Cortex of kidney (tissue), 1 donor: ENCODE results near the gene TUBAL3.
"Not testable (repeated sequence)": the region's sequence is repeated elsewhere in the genome, so short reads cannot be mapped to it uniquely, and the experiment has no call there.

Source experiments
- DNase-seq: peaks from one replicate; lab custom pipeline; 2025; lab: John Stamatoyannopoulos, UW

TUBAL3 gene

DNA sequence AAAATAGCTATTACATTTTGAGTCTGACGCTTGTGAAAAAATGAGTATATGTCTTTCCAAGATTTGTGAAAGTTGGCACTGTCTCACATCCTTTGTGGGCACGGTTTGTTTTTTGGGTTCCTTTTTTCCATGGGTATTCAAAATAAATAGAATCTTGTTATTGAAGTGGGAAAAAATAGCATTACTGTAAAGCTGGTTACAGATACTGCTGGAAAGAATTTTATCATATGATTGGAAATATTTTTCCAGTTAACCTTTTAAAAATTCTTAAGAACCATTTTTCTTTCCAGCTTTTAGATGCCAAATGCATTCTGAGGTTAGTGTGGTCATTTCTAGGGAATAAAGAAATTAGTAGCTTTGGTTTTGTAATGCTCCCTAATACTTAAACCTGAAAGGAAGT is 19.1 kb upstream of the TUBAL3 start:
- DNase-seq, result no peak

DNA sequence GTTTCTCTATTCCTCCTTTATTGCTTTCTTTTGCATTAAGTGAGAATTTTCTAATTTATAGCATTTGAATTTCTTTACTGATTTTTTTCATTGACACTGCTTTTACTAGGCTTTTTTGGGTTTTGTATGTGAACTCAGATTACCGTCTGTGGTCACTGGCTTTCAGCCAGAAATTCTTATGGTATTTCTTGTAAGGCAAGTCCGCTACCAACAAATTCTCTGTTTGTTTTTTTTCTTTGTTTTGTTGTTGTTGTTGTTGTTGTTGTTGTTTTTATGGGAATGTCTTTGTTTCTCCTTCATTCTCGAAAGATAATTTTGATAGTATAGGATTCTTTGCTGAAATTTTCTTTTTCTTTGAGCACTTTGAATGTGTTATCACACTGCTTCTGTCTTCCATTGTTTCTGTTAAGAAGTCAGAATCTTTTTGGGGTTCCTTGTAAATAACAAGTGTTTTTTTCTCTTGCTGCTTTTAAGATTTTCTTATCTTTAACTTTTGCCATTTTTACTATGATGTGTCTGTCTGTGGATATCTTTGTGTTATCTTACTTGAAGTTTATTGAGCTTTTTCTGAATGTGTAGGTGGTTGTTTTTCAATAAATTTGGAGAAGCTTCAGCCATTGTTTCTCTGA is 15.0 kb upstream of the TUBAL3 start:
- DNase-seq, result no peak

- DNase-seq, result no peak
Observed at GRCh38 chr10:5418584-5418983, 14.0 kb upstream of the TUBAL3 start.

DNA sequence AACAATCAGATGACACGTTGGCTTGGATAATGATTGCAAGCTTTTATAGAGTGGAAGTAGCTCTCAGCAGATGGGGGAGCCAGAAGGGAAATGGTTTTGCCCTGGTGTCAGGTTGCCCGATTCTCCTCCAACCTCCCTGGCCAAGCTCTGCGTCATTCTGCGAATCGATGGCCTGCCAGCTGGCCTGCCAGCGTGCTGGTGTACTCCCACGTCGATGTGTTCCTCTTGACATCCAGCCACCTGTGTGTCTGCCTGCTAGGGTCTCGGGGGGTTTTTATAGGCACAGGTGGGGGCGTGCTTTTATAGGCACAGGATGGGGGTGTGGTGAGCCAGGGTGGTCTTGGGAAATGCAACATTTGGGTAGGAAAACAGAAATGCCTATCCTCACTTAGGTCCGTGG is 12.4 kb upstream of the TUBAL3 start:
- no peak for DNase-seq

- DNase-seq, result no peak
Observed at GRCh38 chr10:5413012-5413938, 8.6 kb upstream of the TUBAL3 start.

DNA sequence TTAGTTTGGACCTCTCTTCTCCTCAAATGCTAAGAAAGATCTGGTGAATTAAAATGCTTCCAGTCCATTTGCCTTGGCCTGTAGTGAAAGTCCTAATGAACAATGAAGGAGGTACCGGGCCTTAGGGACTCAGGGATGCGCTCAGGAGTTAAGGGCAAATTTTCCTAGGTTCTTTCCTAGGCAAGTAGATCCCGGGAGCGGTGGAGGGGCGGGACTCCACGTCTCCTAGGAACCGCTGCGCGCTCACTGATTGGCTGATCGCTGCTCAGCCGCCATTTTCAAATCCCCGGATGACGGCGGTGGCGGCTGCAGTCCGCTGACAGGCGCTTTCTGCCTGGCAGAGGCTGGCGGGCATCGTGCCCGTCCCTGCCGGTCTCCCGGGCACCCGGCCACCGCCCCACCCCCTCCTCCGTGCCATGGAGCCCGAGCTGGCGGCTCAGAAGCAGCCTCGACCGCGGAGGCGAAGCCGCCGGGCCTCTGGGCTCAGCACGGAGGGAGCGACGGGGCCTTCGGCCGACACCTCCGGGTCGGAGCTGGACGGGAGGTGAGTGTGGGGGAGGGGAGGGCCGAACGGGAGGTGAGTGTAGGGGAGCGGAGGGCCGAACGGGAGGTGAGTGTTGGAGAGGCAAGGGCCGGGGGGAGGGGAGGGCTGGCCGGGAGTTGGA is 7.8 kb upstream of the TUBAL3 start, which contains the start of gene NET1:
NET1 (plus strand) TSS at position 281 of the 665 bp plus-strand sequence; CDS start at position 417, 136 bp downstream.
- DNase-seq, result no peak

DNA sequence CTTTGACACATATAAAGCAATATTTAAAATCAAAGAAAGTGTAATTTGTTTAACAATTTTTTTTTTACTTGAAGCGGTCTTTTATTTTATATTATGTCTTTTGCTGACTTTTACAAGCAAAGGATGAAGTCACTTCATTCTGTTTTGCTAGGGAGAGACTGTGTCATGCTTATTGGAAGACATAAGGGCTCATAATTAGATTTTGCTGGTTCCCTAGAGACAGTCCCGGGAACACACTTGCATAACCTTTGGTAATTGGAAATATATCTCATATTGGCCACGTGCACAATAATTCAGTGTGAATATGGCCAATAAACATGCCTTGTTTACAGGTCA is 7.3 kb upstream of the TUBAL3 start:
- no peak for DNase-seq

GRCh38 chr10:5410787-5411186 is 6.2 kb upstream of the TUBAL3 start:
- not testable (repeated sequence) for DNase-seq

DNA sequence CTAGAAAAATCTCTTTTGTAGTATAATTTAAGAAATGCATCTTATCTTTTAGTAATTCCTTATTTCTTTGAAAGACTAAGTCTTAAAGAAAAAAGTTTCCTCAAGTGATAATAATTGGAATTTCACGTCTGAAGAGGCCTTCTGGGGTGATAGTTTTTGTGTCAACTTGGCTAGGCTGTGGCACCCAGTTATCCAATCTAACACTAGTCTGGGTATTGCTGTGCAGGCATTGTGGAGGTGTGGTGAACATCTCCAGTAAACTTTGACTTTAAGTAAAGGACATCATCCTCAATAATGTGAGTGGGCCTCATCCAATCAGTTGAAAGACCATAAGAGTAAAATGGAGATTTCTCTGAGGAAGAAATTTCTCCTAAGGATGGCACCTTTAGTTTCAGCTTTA is 2.3 kb upstream of the TUBAL3 start:
- no peak for DNase-seq

DNA sequence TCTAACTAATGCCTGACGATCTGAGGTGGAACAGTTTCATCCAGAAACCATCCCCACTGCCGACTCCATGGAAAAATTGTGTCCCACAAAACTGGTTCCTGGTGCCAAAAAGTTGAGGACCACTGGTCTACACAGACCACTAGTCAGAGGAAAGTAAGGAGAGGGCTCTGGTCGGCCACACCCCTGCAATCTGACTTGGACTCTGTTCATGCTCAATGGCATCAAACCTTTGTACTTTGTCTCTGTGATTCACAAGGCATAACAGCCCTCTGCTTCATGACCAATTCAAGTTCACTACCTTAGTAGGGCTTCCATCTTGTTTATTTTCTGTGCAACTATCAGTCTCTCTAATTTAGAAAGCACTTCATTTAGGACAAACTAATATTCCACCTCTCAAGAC is 1.8 kb downstream of the TUBAL3 start:
- DNase-seq, result no peak

- no peak for DNase-seq
Observed at GRCh38 chr10:5400468-5401240, 4.0 kb downstream of the TUBAL3 start.

GRCh38 chr10:5399332-5399731 is 5.3 kb downstream of the TUBAL3 start:
- DNase-seq, result no peak

DNA sequence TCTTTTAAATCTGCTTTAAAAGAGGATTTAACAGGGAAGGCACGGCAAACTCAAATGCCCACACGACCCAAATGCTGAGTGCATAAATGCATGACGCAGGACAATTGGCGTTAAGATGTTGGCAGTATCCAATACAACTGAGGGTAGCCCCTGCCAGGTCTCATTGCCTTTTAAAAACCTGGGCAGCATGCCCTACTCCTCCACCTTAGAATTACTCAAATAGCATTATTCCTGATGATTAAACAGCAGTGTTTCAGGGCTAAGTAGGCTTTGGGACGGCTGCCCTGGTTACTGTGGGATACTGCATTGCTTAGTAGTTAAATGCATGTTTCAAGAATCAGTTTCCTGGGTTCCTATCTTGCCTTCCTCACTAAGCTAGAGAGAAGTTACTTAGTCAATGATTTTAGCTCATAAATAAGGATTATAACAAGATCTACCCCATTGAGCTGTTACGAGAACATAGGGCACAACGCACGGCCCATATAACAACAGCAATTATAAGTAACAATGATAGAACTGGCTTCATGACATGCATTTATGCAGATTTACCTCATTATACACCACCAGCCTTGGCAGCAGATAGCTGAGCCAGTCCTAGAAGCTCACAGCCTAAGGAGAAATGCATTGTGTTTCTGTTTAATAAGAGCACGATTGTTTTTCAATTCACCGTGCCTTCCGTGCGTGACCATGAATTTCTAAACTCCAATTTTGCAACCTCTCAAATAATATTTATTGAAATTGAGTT is 7.9 kb downstream of the TUBAL3 start:
- DNase-seq, result no peak

- no peak for DNase-seq
Observed at GRCh38 chr10:5395168-5395567, 9.5 kb downstream of the TUBAL3 start.

DNA sequence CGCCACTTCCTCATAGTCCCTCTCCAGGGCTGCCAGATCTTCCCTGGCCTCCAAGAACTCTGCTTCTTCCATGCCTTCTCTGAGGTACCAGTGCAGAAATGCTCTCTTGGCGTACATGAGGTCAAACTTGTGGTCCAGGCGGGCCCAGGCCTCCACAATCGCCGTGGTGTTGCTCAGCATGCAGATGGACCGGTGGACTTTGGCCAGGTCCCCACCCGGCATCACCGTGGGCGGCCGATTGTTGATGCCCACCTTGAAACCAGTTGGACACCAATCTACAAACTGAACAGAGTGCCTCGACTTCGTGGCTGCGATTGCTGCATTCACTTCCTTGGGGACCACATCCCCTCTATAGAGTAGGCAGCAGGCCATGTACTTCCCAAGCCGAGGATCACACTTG is 11.1 kb downstream of the TUBAL3 start:
- no peak for DNase-seq

DNA sequence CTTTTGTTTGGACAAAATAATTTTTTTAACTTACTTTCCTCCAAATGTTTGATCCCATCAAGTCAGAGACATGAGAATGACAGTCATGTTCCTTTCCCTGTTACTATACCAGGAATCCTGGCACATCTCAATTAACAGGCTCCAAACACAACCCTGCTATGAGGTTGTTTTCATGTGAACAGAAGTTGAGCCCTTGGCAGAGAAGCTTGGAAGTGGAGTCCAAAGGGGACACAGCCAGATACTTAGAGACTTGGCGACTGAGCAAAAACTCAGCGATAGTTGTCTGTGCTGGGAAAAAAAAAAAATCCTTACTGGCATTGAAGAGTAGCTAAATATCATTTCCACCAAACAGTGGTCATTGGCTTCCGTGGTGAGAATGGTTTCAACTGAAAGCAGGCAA is 12.8 kb downstream of the TUBAL3 start:
- no peak for DNase-seq

GRCh38 chr10:5390607-5391205 is 13.9 kb downstream of the TUBAL3 start:
- DNase-seq, result no peak

GRCh38 chr10:5387169-5387568 is 17.5 kb downstream of the TUBAL3 start:
- DNase-seq, result no peak

DNA sequence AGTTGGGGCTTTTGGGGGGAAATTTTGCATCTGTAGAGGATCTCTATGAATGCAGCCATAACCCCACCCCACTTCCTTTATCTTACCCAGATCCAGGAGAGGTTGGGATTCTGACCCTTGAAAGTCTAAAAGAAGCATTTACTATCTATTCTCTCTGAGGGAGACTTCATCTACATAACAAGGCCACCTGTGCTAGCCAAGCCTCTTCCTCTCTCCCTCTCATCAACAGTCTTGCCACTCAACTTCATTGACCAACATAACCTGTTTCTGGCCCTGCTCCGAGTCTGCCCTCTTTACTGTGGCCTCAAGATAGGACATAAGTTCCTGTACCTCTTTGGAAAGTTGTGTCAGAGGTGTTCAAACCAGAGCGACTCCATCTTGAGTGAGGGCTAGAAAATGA is 19.4 kb downstream of the TUBAL3 start:
- no peak for DNase-seq

- no peak for DNase-seq
Observed at GRCh38 chr10:5381187-5381586, 23.4 kb downstream of the TUBAL3 start.

- not testable (repeated sequence) for DNase-seq
Observed at GRCh38 chr10:5380395-5380794, 24.2 kb downstream of the TUBAL3 start.
